HG02588 (cell line): Measurements from ENCODE around the gene LRRK1.

Experiments used
- ATAC-seq: cut with Tn5 transposase; IDR thresholded peaks from one replicate; pipeline ENCODE4 v1.9.1; 2021; ENCODE audit warnings: mild to moderate bottlenecking, moderate library complexity; ENCODE audit not compliant: unreplicated experiment

Gene LRRK1

DNA sequence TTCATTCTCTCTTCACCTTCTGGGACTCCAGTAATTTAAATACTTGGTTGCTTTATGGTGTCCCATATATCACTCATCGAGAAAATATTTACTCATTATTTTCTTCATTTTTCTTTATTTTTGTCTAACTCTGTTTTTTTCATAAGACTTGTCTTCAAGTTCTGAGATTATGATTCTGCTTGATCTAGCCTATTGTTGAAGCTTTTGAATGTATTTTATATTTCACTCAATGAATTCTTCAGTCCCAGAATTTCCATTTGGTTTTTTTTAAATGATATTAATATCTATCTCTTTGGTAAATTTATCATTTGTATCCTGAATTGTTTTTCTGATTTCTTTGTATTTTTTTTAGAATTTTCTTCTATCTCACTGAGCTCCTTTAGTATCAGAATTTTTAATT lies 117.0 kb downstream of the LRRK1 start:
- ATAC-seq: no peak

DNA sequence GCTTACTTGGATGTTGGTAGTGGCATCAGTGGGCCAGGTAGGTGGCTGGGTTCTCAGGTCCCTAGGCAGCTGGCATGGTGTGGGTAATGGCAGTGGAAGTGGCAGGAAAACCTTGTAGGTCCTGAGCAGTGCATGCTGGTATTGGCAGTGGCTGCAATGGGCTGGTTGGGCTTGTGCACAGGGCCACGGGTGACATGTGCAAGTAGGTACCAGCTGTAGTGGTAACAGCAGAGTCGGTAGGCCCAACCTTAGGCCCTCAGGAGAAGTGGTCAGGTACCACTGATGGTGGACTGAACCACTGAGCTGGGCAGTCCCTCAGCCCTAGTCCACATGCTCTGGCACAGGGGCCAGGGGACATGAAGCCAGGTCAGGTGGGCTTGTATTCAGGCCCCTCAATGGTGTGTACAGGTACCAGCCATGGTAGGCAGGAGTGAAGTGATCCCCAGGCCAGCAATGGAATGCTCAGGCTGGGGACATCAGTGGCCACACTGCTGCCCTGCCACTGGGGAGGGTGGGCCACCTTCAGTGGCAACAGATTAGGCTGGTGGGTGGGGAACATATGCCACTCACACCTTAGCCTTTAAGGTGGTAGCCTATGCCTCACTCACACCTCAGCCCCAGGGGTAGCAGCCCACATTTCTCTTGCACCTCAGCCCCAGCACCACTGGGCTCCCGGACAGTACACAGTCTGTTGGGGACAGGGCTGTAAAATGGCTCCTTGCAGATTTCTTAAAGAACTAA lies 118.1 kb downstream of the LRRK1 start:
- ATAC-seq: no peak

DNA sequence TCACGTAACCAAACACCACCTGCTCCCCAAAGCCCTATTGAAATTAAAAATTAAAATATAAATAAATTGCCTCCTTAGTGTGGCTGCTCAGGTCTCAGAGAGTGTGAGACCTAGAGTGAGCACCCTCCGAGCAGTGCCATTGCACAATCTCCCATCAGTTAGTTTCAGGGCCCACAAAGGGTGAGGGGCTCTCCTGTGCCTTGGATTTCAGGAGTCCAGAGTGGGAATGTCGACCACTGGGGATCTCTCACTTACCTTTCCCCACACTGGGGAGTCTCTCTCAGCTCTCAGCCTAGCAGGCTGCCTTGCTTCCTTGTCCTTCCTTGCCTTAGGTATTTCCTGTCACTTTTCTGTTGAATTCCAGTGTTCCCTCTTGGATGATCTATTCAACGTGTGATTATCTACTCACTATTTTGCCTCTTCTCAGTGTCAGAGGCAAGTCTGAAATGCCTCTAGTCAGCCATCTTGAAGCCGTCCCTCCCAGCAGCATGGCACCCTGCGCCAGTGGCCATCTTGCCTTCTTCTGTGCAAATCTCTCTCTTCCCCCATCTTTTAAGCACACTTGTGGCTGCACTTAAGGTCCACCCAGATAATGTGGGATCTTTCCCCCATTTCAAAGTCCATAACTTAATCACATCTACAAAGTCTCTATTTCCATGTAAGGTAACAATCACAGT lies 119.3 kb downstream of the LRRK1 start:
- ATAC-seq: no peak

DNA sequence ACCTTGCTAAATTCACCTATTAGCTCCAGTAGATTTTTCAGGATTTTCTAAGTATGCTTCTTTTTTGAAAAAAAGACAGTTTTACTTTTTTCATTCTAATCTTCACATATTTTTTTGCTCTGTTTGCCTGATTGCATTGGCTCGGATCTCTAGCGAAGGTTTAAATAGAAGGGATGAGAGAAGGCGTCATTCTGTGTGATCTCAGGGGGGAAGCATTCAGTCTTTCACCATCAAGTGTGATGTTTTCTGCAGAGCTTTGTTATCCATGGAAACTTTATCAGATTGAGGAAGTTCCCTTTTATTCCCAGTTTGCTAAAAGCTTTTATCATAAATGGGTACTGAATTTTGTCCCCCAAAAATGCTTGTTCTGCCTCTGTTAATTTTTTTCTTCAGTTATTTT lies 120.3 kb downstream of the LRRK1 start:
- no peak for ATAC-seq

DNA sequence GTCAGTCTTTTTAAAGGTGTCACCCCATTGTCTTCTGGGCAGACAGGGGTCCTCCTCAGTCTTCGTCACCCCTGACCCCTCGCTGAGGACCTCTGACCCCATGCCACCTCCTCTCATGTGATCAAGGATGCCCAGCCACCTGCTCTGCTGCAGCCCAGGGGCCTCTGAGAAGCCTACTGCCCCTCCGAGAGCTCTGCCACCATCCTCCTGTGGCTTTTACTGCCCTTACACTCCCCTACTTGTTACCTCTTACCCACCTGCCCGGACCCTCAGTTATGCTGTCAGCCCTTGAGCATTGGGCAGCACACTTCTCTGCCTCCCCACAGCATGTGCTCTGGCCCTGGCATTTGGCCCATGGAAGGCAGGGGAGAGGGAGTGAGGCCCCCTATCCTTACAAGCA lies 123.2 kb downstream of the LRRK1 start:
- no peak for ATAC-seq

DNA sequence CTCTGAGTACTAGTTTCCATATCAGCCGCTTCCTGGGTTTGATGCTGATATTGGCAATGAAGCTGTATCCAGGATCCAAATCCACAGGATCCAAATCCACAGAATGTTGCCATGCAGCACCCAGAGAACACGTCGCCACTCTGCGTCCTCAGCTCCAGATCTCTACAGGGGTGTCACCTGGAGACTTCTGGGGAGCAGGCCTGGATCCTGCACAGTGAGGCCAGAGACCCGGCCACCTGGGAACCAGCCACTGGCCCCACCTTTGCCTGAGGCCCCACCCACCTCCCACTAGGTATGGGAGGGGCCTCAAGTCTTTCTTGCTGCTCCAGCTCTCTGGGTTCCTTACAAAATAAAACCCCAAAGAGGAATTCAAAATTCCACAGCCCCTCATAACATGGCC lies 123.9 kb downstream of the LRRK1 start:
- ATAC-seq: no peak

DNA sequence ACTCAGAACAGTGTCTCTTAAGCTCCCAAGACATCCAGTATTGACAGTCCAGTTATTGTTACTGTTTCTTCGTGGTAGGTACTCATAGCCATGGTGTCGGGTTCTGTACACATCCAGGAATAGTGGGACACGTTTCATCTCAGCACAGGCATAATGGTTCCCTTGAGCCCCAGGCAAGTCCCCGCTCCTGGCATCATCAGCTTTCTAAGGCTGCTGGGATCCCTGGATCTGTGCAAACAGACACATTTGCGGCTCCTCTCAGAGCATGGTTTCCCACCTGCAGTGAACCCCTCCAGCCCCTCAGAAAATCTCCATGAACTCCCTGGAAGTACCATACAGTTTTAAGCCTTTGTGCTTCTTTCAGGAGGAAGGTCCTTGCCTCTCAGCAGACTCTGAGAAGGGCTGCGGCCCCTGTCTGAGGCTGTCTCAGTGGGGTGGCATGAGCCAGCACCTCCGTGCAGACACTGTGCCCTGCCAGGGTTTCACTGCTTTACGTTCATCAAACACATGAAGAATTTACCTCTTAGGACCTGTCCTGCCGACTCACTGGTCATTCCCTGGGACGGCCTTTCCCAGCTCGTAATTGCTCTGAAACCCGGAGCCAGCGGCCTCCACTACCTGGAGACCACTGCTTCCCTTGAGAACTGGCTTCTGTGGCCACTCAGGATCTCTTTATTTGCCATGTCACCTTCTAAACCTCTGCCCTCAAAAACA lies 124.9 kb downstream of the LRRK1 start:
- no peak for ATAC-seq

DNA sequence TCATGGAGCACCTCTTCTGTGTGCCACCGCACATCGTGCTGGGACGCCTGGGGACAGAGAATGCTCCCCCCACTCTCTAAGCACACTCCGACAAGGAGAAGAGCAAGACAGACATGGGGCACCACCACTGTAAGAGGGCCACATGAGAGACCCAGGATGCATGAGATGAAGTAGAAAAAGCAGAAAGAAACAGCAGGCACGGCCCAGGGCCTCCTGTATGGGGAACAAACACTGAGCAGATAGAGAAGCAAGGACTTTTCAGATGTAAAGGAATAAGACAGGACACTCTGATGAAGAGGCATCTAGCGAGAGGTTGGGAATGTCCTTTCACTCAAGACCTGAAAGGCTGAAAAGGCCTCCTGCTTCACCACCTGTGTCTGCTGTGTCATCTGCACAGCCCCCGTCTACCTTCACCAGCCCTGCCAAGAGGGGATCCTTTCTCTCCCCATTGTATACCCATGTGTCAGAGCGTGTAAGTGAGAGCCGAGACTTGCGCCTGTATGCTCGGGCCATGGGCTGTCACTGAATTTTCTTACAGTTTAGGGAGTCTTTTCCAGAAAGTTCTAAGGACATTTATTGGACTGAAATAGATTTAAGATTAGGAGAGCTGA lies 125.6 kb downstream of the LRRK1 start:
- ATAC-seq: no peak

DNA sequence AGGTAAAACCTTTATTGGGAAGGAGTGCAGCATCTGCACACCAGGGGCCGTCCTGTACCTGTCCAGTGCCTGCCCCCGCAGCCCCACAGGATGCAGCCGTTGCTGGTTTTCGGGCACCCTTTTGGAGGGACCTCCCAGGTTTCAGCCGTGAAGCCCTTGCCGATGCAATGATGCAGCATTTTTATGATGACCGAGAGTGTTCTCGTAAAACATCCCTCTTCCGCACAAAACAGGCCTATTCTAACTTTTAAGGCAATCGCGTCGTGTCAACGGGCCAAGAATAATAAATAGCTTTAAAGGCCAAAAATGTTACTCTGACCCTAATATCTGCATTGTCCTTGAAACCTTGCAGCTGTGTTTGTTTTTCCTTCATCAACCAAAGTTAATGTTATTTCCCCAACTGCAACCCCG lies 126.1 kb downstream of the LRRK1 start:
- ATAC-seq: no peak

DNA sequence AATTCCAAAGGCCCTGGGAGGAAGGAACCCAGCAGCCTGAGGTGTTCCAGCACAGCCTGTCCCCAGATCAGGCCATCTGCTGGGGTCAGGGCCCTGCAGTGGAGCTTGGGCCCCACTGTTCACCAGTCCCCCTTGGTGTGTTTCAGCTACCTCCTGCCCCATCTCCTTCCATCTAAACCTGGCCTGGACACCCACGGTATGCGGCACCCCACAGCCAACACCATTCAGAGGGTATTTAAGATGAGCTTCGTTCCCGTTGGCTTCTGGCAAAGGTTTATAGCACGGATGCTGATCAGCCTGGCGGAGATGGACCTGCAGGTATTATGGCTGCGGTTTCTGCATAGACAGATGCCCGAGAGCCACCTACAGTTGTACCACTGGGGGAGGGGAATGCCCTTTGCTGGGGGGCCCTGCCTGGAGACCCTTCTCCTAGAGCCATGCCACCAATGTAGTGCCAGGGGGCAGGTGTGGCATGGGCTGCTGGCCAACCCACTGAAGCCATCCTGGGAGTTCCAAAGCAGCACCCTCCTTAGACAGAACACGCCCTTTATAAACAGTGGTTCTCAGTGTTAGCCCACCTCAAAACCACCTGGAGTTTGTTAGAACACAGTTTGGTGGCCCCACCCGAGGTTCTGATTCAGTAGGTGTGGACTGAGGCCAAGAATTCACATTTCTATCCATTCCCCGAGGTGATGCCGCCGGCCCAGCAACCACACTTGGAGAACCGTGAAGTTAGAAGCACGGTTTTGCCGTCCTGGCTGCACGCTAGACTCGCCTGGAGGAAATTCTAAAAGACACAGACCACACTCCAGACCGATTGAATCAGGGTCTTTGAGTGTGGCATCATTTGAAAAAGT lies 126.9 kb downstream of the LRRK1 start:
- no peak for ATAC-seq

DNA sequence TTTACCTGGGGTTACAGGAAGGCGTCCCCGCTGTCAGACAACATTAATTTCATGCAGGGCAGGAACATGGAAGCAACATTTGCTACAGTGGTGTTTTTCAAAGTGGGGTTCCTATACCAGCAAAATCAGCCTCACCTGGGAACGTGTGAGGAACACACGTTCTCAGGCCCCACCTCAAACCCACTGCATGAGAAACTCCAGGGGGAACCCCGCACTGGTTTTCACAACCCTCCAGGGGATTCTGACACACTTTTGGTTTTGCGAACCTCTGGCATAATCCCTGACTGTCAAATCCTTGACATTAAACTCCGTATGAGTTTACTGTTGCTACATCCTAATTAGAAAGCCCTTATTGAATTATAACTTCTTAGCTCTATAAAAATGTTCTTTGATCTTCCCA lies 127.7 kb downstream of the LRRK1 start:
- ATAC-seq: no peak

DNA sequence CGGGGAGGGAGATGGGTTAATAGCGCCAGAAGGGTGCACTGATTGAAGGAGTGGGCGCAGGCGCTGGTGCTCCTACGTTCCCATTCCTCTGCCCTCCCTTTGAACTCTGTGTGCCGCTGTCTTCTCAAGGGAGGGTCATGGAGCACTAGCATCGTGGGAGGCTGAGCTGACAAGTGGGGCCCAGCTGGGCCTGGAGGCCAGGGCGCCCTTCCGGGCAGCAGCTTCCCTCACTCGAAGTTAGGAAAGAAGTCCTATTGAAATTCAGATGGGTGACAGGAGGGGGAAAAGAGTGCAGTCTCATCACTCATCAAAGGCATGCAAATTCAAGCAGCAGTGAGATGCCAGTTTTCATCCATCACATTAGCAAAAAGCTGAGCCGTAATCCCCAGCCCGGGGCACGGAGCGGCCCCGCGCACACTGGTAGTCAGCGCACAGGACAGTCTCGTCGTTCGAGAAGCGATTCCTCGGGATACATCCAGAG lies 128.2 kb downstream of the LRRK1 start:
- no peak for ATAC-seq

DNA sequence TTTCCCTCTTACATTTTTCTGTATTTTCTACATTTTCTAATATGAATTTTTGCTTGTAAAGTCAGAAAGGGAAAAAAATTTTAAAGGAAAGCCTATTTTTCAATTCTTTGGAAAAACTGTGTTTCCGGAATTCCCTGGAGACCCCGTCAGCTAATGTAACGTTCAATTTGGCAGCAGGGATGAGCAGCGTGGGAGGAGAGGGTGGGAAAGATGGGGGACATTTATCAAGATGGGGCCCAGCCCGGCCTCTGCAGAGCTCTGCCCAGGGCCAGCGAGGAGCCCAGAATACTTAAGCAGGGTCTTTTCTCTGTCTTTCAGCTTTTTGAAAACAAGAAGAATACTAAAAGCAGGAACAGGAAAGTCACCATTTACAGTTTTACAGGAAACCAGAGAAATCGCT lies 129.0 kb downstream of the LRRK1 start:
- ATAC-seq: no peak

DNA sequence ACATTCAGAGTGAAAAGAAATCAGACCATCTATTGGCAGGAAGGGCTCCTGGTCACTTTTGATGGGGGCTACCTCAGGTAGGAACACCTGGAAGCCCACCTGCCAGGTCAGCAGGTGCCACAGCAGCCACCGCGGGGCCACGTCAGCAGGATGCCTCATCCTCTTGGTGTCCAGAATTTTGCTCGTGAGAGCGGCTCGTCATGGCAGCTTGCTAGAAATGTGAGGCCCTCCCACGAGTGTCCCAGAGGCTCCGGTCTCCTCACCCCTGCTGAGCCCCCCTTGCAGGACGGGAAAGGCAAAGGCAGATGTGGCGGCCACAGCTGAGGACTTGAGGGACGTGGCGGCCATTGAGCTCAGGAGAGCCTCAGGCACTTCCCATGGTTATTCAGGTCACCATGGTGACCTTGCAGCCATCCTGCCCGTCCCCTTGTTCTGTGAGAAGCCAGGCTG lies 129.4 kb downstream of the LRRK1 start:
- ATAC-seq: no peak

DNA sequence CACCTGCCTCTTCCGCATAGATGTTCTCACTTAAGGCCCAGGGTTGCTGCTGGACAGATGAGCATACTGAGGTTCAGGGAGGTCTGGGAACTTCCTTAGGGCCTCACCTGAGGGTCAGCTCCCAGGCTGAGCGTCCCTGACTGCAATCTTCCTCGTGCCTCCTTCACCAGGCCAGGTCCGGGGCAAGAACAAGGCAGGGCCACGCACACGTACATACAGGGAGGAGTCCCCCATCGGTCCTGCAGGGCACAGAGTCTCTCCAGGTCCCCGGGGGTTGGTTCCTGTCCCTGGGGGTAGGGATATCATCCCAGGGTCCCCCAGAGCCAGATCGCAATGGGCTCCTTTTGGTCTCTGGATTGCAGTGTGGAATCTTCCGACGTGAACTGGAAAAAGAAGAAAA lies 130.1 kb downstream of the LRRK1 start:
- ATAC-seq: no peak

DNA sequence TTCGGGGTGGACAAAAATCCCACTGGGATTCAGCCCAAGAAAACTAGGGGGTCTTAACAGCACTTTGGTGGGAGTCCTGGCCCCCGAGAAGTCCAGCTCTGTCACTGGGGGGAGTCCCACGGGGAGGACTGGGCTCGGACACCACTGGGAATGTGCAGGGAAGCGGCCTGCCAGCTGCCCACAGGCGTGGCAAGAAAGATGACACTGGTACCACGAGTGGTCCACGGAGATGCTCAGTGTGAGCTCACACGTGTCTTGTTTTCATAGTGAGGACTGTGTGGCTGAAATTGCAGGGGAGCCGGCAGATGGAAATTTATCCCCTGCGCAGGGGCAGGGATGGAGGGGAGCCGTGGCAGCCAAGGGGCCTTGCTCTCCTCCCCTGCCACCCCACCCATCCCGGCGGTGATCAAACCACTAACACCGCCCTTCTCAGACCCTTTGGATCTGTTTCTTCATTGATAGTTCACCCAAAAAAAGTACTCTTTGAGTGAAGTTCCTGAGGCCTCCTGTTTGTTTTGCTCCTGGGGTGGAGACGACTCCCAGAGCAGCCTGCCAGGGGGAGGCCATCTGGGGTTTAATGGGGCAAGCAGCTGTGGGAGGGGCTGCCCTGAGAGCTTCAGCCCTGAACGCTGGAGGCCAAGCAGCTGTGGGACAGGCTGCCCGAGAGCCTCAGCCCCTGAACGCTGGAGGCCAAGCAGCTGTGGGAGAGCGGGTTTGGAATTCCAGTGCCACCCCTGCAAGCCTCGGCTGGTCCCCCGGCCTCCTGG lies 130.9 kb downstream of the LRRK1 start:
- no peak for ATAC-seq

DNA sequence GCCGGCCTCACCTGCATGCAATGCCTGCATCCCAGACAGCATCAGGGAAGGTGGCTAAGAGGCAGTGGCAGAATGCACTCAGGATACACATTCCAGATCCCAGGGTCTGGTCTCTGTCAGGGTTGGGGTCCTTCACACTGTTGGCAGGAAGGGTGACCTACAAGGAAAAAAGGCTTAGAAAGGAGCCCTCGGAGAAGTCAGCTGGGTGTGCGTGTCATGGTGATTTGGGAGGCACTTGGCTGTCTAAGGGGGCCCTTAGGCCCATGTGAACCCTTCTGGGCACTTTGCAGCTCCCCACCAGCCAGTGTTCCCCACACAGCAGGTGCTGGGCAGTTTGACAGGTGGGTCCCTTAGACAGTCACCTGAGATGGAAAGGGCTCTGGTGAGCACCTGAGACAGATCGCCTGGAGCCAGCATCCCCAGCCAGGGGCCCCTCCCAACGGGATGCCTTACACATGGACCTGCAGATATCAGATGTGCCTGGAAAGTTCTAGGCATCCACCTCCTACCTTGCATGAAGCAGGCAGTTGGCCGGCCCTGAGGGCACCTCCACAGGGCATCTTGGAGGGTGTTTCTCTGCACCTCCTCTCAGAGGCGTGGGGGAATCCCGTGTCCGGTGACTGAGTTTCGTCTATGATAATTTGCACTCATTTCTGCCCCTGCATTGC lies 131.6 kb downstream of the LRRK1 start:
- no peak for ATAC-seq

DNA sequence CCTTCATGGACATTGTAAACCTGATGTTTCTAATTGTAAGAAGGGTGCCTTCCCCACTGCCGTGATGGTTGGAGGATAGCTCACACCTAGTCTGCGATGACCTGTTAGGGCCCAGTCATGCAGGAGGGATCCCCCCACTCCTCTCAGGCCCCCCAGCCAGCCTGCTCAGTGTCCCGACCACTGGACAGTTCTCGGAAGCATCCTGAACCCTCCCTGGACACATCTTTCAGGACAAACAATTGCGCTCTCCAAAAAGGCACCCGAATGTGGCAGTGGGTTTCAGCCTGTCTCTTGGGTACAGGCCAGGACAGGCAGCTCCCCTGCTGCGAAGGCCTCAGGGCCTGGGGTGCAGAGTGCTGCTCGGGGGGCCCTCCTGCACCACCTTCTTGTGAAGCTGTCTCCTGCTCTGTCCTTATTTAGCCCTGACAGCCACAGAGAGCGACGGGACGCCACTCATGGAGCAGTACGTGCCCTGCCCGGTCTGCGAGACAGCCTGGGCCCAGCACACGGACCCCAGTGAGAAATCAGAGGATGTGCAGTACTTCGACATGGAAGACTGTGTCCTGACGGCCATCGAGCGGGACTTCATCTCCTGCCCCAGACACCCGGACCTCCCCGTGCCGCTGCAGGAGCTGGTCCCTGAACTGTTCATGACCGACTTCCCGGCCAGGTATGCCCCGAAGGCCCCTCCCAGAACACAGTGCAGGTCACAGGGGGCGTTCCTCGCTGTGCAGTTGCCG lies 132.3 kb downstream of the LRRK1 start:
- ATAC-seq: no peak
